ENCODE results near the gene C17orf75. TPM values are rescaled to one million over a fixed set of nuclear protein-coding genes. Genes with fewer than 3 reads are reported as not detected.

The C17orf75 gene
- total and polyA plus RNA-seq, 2 of the 8 experiments (the other 6 are each of a cell fraction or from before 2014, with no cell fraction given), result 15.8 to 42.6 TPM

DNA sequence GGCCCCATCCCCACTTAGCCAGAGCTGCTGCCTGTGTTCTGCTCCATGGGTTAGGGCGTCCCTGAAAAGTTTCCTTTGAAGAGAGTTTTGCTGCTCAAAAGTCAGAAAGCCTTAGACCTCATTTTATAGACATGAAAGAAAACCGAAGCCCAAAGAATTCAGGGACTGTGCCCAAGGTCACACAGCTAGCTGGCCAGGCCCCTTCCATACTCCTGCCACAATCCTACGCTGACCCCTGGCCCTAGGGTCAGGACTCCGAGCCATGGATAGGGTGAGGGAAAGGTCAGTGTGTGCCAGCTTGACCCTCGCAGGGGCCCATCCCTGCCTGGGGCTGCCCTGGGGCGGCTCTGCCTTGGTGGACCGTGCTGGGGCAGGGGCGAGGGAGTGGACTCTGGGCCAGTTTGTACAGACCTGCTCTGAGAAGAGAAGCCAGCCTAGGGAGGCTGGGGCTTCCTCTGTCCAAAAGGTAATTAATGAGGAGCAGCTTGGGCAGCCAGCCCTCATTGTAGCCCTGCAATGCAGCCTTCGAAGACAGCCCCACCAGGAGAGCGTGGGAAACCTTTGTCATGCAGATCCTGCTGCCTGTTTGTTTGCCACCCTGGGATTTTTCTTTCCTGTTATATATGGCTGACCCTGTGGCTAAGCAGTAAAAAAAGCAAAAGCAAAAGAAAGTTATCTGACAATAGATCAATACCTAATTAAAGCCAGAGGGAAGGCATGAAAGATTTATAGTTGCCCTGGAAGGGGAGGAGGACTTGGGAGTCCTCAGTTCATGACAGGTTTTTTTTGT lies 38.9 kb downstream of the C17orf75 start (continued):
- TF ChIP-seq, protein P1, sequence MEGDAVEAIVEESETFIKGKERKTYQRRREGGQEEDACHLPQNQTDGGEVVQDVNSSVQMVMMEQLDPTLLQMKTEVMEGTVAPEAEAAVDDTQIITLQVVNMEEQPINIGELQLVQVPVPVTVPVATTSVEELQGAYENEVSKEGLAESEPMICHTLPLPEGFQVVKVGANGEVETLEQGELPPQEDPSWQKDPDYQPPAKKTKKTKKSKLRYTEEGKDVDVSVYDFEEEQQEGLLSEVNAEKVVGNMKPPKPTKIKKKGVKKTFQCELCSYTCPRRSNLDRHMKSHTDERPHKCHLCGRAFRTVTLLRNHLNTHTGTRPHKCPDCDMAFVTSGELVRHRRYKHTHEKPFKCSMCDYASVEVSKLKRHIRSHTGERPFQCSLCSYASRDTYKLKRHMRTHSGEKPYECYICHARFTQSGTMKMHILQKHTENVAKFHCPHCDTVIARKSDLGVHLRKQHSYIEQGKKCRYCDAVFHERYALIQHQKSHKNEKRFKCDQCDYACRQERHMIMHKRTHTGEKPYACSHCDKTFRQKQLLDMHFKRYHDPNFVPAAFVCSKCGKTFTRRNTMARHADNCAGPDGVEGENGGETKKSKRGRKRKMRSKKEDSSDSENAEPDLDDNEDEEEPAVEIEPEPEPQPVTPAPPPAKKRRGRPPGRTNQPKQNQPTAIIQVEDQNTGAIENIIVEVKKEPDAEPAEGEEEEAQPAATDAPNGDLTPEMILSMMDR (IDR thresholded peaks at IDR 0.05; ENCODE audit: control extremely low read depth in 1 of 3, insufficient read depth in 1 of 3, low read depth in 1 of 3, low read length in 3 of 3), result no peak
- TF ChIP-seq RBBP5 (IDR thresholded peaks at IDR 0.05; ENCODE audit: borderline replicate concordance, low read depth, low read length) (peak; percentile 63; the same call in 1 of the 2 replicates), BACH1 (IDR thresholded peaks at IDR 0.05; ENCODE audit: low read length) (peak; percentile 30; the same call in 1 of the 2 replicates), GABPA (IDR thresholded peaks at IDR 0.05; ENCODE audit: borderline replicate concordance, insufficient read depth, low read length) (no peak), SRF (IDR thresholded peaks at IDR 0.05; ENCODE audit: low read depth, low read length) (no peak), PHF8 (conservative IDR thresholded peaks at IDR 0.05; ENCODE audit: low read depth, low read length) (no peak), EGR1 (IDR thresholded peaks at IDR 0.05; ENCODE audit: borderline replicate concordance, low read depth, low read length) (no peak), CTBP2 (IDR thresholded peaks at IDR 0.05; ENCODE audit: borderline replicate concordance, insufficient read depth, insufficient read length, low read length) (peak; percentile 55), SIX5 (IDR thresholded peaks at IDR 0.05; ENCODE audit: low read depth, low read length) (no peak), KDM5A (IDR thresholded peaks at IDR 0.05; ENCODE audit: low read length) (no peak), FOSL1 (IDR thresholded peaks at IDR 0.05; ENCODE audit: insufficient read depth, low read depth, low read length) (no peak), POLR2A (IDR thresholded peaks at IDR 0.05; ENCODE audit: control extremely low read depth in 1 of 2, low read depth in 2 of 2, low read length in 2 of 2) (0 out of 3 replicates have a peak, but pooled peaks of 1 of the 2 experiments have one; percentile 12), SP1 (IDR thresholded peaks at IDR 0.05; ENCODE audit: low read depth, low read length) (0 out of 2 replicates have a peak, but pooled peaks have one; percentile 50), NANOG (IDR thresholded peaks at IDR 0.05; ENCODE audit: insufficient read depth, low read depth, low read length, poor library complexity, severe bottlenecking) (no peak), EP300 (IDR thresholded peaks at IDR 0.05; ENCODE audit: borderline replicate concordance in 1 of 2, low read depth in 2 of 2, low read length in 2 of 2) (peak in 1 of 2 experiments; percentile 41; a peak in 1 of 3 replicates), BRCA1 (IDR thresholded peaks at IDR 0.05; ENCODE audit: low read depth, low read length) (no peak), SAP30 (IDR thresholded peaks at IDR 0.05; ENCODE audit: insufficient read depth, insufficient replicate concordance, low read length) (no peak), RXRA (IDR thresholded peaks at IDR 0.05; ENCODE audit: insufficient read depth, low read depth, low read length) (peak; percentile 79; the same call in 1 of the 2 replicates), RFX5 (IDR thresholded peaks at IDR 0.05; ENCODE audit: borderline replicate concordance, low read depth, low read length) (no peak)
- TF ChIP-seq, protein P2, sequence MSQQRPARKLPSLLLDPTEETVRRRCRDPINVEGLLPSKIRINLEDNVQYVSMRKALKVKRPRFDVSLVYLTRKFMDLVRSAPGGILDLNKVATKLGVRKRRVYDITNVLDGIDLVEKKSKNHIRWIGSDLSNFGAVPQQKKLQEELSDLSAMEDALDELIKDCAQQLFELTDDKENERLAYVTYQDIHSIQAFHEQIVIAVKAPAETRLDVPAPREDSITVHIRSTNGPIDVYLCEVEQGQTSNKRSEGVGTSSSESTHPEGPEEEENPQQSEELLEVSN (IDR thresholded peaks at IDR 0.05), result peak; percentile 84
